WTC11 (cell line): Measurements from ENCODE around the gene VGLL3. TPM values are rescaled to one million over a fixed set of nuclear protein-coding genes. Genes with fewer than 3 reads are reported as not detected.

Experiments used
- ATAC-seq: fragments of 200-7000 bp; cut with Tn5 transposase; 2 replicates; pipeline ENCODE4 v1.10.0; 2021; ENCODE audit warnings: mild to moderate bottlenecking, moderate library complexity
- CTCF ChIA-PET: fragments of 300-600 bp; sonication (Branson Sonifier 250); formaldehyde crosslinking; loops from one replicate; lab custom pipeline; 2021; ENCODE audit warnings: antibody characterized with exemption; lab: Charles Lee
- POLR2A ChIA-PET: fragments of 350-600 bp; sonication (Branson Sonifier 250); formaldehyde crosslinking; loops from one replicate; lab custom pipeline; 2021; ENCODE audit warnings: antibody characterized with exemption; lab: Charles Lee
- DNase-seq: peaks from one replicate; pipeline ENCODE4 v3.0.0; 2021; ENCODE audit warnings: low spot score
- H3K27ac Mint-ChIP-seq: 2 replicates; pipeline ENCODE4 v1.8.0; 2021; ENCODE audit warnings: mixed read lengths
- H3K27me3 Mint-ChIP-seq: 2 replicates; pipeline ENCODE4 v1.8.0; 2021; ENCODE audit warnings: low read depth, mild to moderate bottlenecking, moderate library complexity, mixed read lengths
- H3K36me3 Mint-ChIP-seq: 2 replicates; pipeline ENCODE4 v1.8.0; 2021; ENCODE audit warnings: mixed read lengths
- H3K4me1 Mint-ChIP-seq: 2 replicates; pipeline ENCODE4 v1.8.0; 2022; ENCODE audit warnings: mixed read lengths
- H3K4me3 Mint-ChIP-seq: 2 replicates; pipeline ENCODE4 v1.8.0; 2021; ENCODE audit warnings: mild to moderate bottlenecking, moderate library complexity, mixed read lengths
- H3K9me3 Mint-ChIP-seq: 2 replicates; pipeline ENCODE4 v1.8.0; 2021; ENCODE audit warnings: mixed read lengths
- AFF4 ChIP-seq: sonication (generic); formaldehyde crosslinking; IDR thresholded peaks from 2 replicates; pipeline ENCODE4 v1.8.1; 2023; ENCODE audit warnings: mild to moderate bottlenecking, missing genetic modification reagents, borderline replicate concordance
- ATF6 ChIP-seq: sonication (generic); formaldehyde crosslinking; IDR thresholded peaks from 2 replicates; pipeline ENCODE4 v1.8.1; 2023; ENCODE audit warnings: mild to moderate bottlenecking, missing genetic modification reagents
- CREM ChIP-seq: sonication (generic); formaldehyde crosslinking; IDR thresholded peaks from 2 replicates; pipeline ENCODE4 v1.8.1; 2022; ENCODE audit warnings: mild to moderate bottlenecking, missing genetic modification reagents, moderate library complexity
- ESRRA ChIP-seq: sonication (generic); formaldehyde crosslinking; IDR thresholded peaks from 2 replicates; pipeline ENCODE4 v1.8.1; 2022; ENCODE audit warnings: mild to moderate bottlenecking, missing genetic modification reagents, borderline replicate concordance
- JAZF1 ChIP-seq: fragments of 250-450 bp; sonication (Bioruptor Pico); IDR thresholded peaks from 2 replicates; pipeline ENCODE4 v1.9.0; 2021; ENCODE audit warnings: moderate library complexity, mild to moderate bottlenecking, inconsistent platforms
- JUN ChIP-seq: sonication (generic); formaldehyde crosslinking; IDR thresholded peaks from 2 replicates; pipeline ENCODE4 v1.8.0; 2023; ENCODE audit warnings: mild to moderate bottlenecking, missing genetic modification reagents
- KAT7 ChIP-seq: sonication (generic); formaldehyde crosslinking; IDR thresholded peaks from 2 replicates; pipeline ENCODE4 v1.8.1; 2023; ENCODE audit warnings: missing genetic modification reagents, mild to moderate bottlenecking, borderline replicate concordance
- MYBL2 ChIP-seq: sonication (generic); formaldehyde crosslinking; IDR thresholded peaks from 2 replicates; pipeline ENCODE4 v1.8.1; 2023; ENCODE audit warnings: mild to moderate bottlenecking, moderate library complexity, missing genetic modification reagents
- NR3C1 ChIP-seq: sonication (generic); formaldehyde crosslinking; conservative IDR thresholded peaks from 2 replicates; pipeline ENCODE4 v1.8.1; 2023; ENCODE audit warnings: low read depth, mild to moderate bottlenecking, missing genetic modification reagents
- PRDM15 ChIP-seq: sonication (generic); formaldehyde crosslinking; IDR thresholded peaks from 2 replicates; pipeline ENCODE4 v1.8.0; 2022; ENCODE audit warnings: missing genetic modification reagents
- PREB ChIP-seq: sonication (generic); formaldehyde crosslinking; IDR thresholded peaks from 2 replicates; pipeline ENCODE4 v1.8.1; 2022; ENCODE audit warnings: mild to moderate bottlenecking, missing genetic modification reagents, moderate library complexity, borderline replicate concordance
- TP53 ChIP-seq: sonication (generic); formaldehyde crosslinking; IDR thresholded peaks from 2 replicates; pipeline ENCODE4 v1.8.1; 2023; ENCODE audit warnings: mild to moderate bottlenecking, missing genetic modification reagents
- USF2 ChIP-seq: sonication (generic); formaldehyde crosslinking; IDR thresholded peaks from 2 replicates; pipeline ENCODE4 v1.8.1; 2023; ENCODE audit warnings: mild to moderate bottlenecking, missing genetic modification reagents, moderate library complexity
- ZBTB43 ChIP-seq: sonication (generic); formaldehyde crosslinking; IDR thresholded peaks from 2 replicates; pipeline ENCODE4 v1.8.1; 2023; ENCODE audit warnings: mild to moderate bottlenecking, missing genetic modification reagents
- ZNF532 ChIP-seq: fragments of 250-450 bp; sonication (Bioruptor Pico); IDR thresholded peaks from 2 replicates; pipeline ENCODE4 v1.9.0; 2021; ENCODE audit warnings: mild to moderate bottlenecking, borderline replicate concordance
- total RNA-seq: library from RNA; stranded (reverse); gene quantifications from 3 replicates; pipeline ENCODE4 v1.2.3, GENCODE V29; 2021

Gene VGLL3
- total RNA-seq, 1 experiment from 2014 or later, result 10.4 TPM

GRCh38 chr3:86990012-86990733, 776 bp downstream of the VGLL3 start:
- no peaks in the 10 kb centered on the region for H3K9me3 Mint-ChIP-seq
- CTCF ChIA-PET, result interaction anchor here (0.9 to 1.6 kb wide), 4 partner anchors 12 to 215 kb away, joined by 3 to 5 read pairs (median 4); no protein-coding TSS in a partner anchor
- peaks cover 20% of the 10 kb centered on the region for H3K27me3 Mint-ChIP-seq
- H3K4me1 Mint-ChIP-seq, result peaks cover 20% of the 10 kb centered on the region
- H3K27ac Mint-ChIP-seq, result peak overlapping the region; percentile 21
- peak; percentile 69 for DNase-seq
- TF ChIP-seq MYBL2 (CRISPR knock-in tag) (no peak), KAT7 (0 out of 2 replicates have a peak, but pooled peaks have one; percentile 44), ATF6 (no peak), NR3C1 (CRISPR knock-in tag) (0 out of 2 replicates have a peak, but pooled peaks have one; percentile 56), ESRRA (CRISPR knock-in tag) (0 out of 2 replicates have a peak, but pooled peaks have one; percentile 35), JAZF1 (CRISPR knock-in tag) (no peak), TP53 (CRISPR knock-in tag) (no peak; the same call in 1 of the 2 replicates), ZBTB43 (CRISPR knock-in tag) (0 out of 2 replicates have a peak, but pooled peaks have one; percentile 37), AFF4 (CRISPR knock-in tag) (no peak)
- TF ChIP-seq, all 79 proteins: peak for 4
- Mint-ChIP-seq H3K36me3 (no peaks in the 10 kb centered on the region), H3K4me3 (peak overlapping the region; percentile 79)
- POLR2A ChIA-PET, result no interaction called here
- ATAC-seq, result peak; percentile 62

- H3K27me3 Mint-ChIP-seq, result peaks cover 20% of the 10 kb centered on the region
- H3K9me3 Mint-ChIP-seq, result no peaks in the 10 kb centered on the region
- H3K4me3 Mint-ChIP-seq, result peak overlapping the region; percentile 79
- DNase-seq (no peak), ATAC-seq (no peak)
- no peaks in the 10 kb centered on the region for H3K36me3 Mint-ChIP-seq
- H3K27ac Mint-ChIP-seq, result no peak overlapping the region; the same call in 1 of the 2 replicates
- POLR2A ChIA-PET, result no interaction called here
- CTCF ChIA-PET, result interaction anchor here (1.2 to 1.6 kb wide), 2 partner anchors 12 to 156 kb away, joined by 4 to 5 read pairs; no protein-coding TSS in a partner anchor
- peaks cover 20% of the 10 kb centered on the region for H3K4me1 Mint-ChIP-seq
- TF ChIP-seq CREM, result no peak
- TF ChIP-seq ZNF532 (CRISPR knock-in tag), result no peak
- no peak for TF ChIP-seq PREB (CRISPR knock-in tag)
- TF ChIP-seq JUN (CRISPR knock-in tag), result no peak
- no peak for TF ChIP-seq USF2 (CRISPR knock-in tag)
- no peak for TF ChIP-seq PRDM15 (CRISPR knock-in tag)
These were observed 1.3 kb downstream of the VGLL3 start for GRCh38 chr3:86989611-86990010.
